ENCODE measurements around the gene THNSL1.

Gene THNSL1

DNA sequence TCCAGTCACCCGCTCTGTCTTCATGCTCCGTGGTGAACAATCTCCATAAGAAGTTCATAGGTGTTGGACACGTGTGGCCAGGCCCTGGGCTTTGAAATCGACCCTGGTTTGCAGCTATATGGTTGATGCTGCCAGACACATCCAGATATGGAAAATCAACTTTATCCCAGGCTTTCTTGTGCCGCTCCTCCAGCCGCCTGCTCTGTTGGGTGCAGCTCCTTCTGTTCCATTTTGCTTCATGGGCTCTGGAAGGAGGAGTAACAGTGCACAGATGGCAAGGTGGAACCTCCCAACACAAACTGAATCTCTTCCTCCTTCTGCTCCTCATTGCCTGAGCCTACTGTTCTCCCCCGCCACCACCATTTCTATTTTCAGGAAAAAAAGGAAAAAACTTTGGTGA, 44.7 kb downstream of the THNSL1 start:
- TF ChIP-seq GATA2 (IDR thresholded peaks at IDR 0.05; ENCODE audit: low read depth, low read length) (no peak), GATA3 (IDR thresholded peaks at IDR 0.05; ENCODE audit: low read depth, low read length) (no peak)

DNA sequence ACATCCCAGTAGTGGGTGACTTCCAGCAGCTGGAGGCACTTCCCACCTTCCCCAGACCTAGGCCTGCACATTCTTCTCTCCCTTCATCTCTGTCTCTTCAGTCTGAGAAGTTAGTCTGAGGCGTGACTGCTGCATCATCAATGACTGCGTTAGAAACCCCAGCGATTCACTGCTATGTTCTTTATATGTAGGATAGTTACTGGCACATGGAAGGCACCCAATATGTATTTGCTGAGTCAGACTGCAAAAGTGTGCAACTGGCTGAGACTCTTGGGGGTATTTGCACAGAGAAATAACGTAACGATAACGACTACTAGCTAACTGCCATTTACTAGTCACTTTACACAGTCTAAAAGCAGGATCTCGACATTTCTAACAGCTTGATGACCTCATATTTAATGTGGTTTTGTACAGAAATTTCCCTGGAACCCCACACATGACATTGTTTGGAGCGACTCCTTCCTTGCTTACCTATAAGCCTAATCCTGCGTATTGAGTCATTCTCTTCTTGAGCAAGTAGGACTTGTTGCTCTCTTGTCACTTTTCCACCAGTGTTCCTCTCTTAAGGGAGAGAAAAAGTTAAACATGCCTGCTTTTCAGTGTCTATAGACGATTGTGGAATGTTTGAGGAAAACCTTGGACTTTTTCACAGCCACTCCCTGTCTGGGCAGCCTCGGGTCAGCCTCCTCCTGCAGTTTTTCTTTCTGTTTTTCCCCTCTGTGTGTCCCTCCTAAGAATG, 45.5 kb downstream of the THNSL1 start:
- TF ChIP-seq GATA3 (IDR thresholded peaks at IDR 0.05; ENCODE audit: low read depth, low read length) (no peak), GATA2 (IDR thresholded peaks at IDR 0.05; ENCODE audit: low read depth, low read length) (no peak)

DNA sequence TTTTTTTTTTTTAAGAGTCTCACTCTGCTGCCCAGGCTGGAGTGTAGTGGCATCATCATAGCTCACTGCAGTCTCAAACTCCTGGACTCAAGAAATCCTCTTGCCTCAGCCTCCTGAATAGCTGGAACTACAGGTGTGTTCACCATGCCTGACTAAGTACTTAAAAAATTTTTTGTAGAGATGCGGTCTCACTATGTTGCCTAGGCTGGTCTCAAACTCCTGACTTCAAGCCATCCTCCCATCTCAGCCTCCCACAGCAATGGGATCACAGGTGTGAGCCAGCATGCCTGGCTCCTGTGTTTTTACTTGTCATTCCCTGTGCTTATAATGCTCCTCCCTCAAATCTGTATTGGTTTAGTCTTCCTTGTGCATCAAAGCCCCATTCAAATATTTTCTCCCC, 46.7 kb downstream of the THNSL1 start:
- TF ChIP-seq GATA2 (IDR thresholded peaks at IDR 0.05; ENCODE audit: low read depth, low read length) = no peak
- TF ChIP-seq GATA3 (IDR thresholded peaks at IDR 0.05; ENCODE audit: low read depth, low read length) = no peak

DNA sequence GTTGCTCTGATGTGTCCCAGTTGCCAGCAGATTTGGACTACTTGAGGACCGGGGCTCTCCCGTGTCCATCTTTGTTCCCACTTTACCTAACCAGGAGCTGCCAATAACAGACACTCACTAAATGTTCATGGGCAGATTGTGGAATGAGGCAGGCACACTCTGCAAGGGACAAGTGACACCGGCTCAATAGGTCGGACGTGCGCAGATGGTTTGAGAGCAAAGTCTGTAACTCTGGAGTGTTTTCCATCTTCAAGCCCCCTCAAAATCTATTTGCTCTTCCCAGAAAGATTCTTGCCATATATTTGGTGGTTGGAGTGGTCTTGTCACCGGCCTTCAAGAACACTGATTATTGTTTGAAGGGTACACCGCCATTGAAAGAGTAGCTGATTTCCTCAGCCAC, 47.2 kb downstream of the THNSL1 start:
- TF ChIP-seq GATA3 (IDR thresholded peaks at IDR 0.05; ENCODE audit: low read depth, low read length) = no peak
- no peak for TF ChIP-seq GATA2 (IDR thresholded peaks at IDR 0.05; ENCODE audit: low read depth, low read length)

DNA sequence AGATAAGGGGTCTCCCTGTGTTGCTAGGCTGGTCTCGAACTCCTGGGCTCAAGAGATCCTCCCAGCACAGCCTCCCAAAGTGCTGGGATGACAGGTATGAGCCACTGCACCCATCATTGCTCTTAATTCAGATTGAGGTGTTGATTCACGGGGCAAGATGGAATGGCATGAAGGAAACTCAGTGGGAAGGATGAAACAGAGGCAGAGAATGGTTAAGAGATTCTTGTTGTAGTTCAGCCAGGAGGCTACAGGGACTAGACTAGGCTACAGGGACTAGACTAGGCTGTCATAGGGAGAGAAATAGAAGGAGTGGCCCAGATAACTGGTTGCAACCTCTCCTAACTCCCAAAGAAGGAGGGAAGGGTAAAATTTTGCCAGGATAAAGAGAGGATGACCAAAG, 48.0 kb downstream of the THNSL1 start:
- no peak for TF ChIP-seq GATA3 (IDR thresholded peaks at IDR 0.05; ENCODE audit: low read depth, low read length)
- TF ChIP-seq GATA2 (IDR thresholded peaks at IDR 0.05; ENCODE audit: low read depth, low read length) = no peak

DNA sequence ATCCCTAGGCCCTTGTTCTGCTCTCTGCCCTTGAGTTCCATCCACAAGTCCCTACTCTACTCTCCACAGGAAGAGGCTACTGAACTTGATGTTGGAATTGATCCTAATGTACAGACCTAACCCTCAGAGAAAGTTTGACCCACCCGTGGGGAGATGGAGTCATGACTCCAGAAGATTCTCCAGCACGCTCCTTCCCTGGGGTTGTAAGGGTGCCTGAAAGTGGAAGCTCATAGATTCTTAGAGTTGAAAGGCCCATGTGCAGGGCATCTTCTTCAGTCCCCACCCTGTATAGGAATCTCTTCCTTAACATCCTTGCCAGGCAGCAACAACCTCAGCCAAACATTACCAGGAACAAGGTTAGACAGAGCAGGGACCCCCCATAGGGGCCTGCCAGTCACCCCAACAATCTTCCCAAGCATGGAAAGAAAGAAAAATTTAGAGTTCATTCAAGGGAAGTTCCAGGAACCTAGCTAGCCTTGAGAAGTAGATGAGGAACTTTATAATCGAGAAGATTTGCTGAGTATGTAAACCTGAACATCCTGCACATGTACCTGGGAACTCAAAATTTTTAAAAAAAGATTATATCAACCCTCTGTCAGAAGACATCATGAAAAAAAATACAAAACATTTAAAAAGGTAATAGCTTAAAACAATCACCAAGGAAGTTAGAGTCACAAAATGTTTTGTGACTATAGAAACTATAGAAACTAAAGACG, 49.5 kb downstream of the THNSL1 start:
- TF ChIP-seq GATA2 (IDR thresholded peaks at IDR 0.05; ENCODE audit: low read depth, low read length) (no peak), GATA3 (IDR thresholded peaks at IDR 0.05; ENCODE audit: low read depth, low read length) (no peak)

DNA sequence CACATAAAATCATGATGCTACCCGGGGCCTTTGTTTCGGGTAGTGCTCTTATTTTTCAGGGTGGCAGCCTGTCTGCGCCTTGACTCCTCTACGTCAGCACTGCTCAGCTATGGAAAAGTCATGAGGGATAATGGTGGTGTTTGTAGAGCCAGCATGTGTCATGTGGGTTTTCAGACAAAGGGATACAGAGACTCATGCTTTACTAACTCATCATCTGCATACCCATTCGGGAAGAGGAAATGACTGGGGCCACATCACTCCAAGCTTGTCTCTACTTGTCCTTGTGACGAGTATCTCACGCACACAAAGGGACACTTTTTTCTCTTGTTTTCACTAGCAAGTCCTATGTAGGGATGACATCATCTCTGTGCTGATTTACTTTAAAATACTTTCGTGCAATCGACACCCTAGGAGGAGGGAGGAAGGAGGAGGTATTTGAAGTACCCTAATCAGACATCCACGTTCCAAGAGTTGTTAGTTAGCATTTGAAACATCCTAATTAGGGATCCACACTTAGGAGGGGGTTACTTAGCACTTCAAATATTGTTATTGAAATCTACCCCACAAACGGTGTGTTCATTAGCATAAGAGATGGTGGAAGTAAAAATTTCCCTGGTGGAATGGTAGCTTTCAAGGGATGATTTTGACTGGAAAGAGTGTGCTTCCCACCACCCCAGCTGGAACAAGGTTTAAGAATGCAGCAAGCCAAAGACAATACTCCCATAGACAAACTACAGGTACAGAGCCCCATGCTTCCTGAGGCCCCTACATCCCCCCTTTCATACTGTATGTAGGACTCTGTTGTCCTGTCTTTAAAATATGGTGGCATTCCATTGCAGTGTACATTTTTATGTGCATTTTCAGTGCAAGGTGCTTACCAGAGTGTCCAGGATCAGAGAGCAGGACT, 52.0 kb downstream of the THNSL1 start:
- TF ChIP-seq GATA2 (IDR thresholded peaks at IDR 0.05; ENCODE audit: low read depth, low read length) (no peak), GATA3 (IDR thresholded peaks at IDR 0.05; ENCODE audit: low read depth, low read length) (no peak)

DNA sequence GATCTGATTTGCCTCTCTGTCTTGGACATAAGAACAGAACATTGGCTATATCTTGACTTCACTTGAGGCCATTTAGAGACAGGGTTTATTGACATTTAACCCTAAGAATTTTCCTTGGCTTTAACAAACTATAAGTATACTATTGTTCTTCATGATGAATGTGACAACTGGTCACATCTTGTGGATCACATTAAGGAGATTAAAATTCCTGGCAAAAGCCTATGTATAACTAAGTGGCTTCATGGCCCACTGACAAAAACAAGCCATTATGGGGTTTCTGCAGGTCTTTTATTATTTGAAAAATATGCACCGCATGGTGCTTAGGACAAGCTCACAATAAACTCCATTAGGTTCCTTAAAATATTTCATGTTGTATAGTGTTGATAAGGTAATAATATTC, 54.8 kb downstream of the THNSL1 start:
- no peak for TF ChIP-seq GATA2 (IDR thresholded peaks at IDR 0.05; ENCODE audit: low read depth, low read length)
- no peak for TF ChIP-seq GATA3 (IDR thresholded peaks at IDR 0.05; ENCODE audit: low read depth, low read length)

DNA sequence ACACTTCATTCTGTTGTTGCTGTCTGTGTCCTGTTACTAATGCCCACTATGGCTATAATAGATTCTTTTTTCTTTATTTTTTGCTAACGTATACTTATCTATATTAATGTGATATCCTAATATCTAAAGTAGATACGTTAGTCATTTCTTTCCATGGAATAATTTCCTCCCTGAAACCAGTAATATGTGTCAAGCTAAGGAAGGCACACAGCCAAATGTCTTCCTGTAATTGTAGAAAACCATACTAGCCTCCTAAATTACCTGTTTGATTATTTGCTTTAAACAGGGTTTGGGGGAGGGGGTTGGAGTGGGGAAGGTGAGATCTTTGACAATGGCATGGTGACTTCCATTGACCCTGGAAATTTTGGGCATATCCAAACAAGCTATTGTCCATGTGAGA, 56.4 kb downstream of the THNSL1 start:
- no peak for TF ChIP-seq GATA3 (IDR thresholded peaks at IDR 0.05; ENCODE audit: low read depth, low read length)
- TF ChIP-seq GATA2 (IDR thresholded peaks at IDR 0.05; ENCODE audit: low read depth, low read length) = no peak

DNA sequence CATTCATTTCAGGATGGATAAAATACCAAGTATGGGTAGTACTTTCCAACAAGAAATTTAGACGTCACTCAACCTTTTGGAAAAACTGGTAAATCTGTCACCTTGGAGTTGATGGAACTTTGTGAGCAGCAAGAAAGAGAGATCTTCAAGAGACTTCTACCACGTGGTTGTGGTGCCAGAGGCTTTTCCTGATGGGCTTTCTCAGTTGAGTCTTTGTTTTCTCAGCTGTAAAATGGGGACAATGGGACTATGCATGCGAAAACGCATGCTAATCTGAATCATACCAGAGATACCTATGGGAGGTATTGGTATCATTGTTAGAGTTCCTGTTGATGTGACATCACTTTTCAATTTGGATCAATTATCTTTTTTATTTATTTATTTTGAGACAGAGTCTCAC, 59.4 kb downstream of the THNSL1 start:
- TF ChIP-seq GATA2 (IDR thresholded peaks at IDR 0.05; ENCODE audit: low read depth, low read length) = no peak
- TF ChIP-seq GATA3 (IDR thresholded peaks at IDR 0.05; ENCODE audit: low read depth, low read length) = no peak
